Tibial artery (tissue), 4 donors: Measurements from ENCODE around the gene ITGA2.
A peak's percentile ranks its signal among the peaks of the same experiment; 100 is the strongest.

Source experiments
- DNase-seq, 2 donors: peaks; one replicate each; pipeline ENCODE4 v3.0.0-alpha.2; 2019
- H3K27ac ChIP-seq, 2 donors: fragments of 200-600 bp; sonication (generic) in 1 of 2; 1 replicate in 1 of 2; 2 replicates in 1 of 2; pipeline ENCODE4 v1.5.1; 2018 to 2019; ENCODE audit warnings: mild to moderate bottlenecking in 1 of 2
- H3K27me3 ChIP-seq, 2 donors: fragments of 200-600 bp; sonication (generic) in 1 of 2; one replicate each; pipeline versions ENCODE4 v1.5.1 to v1.6.0; 2016 to 2019
- H3K36me3 ChIP-seq, 3 donors: fragments of 200-600 bp; sonication (generic) in 2 of 3; one replicate each; pipeline ENCODE4 v1.5.1; 2016 to 2019; ENCODE audit warnings: mild to moderate bottlenecking in 2 of 3
- H3K4me1 ChIP-seq, 4 donors: fragments of 200-600 bp; sonication (generic) in 2 of 4; 1 replicate in 3 of 4; 2 replicates in 1 of 4; pipeline ENCODE4 v1.5.1; 2016 to 2019
- H3K4me3 ChIP-seq, 2 donors: fragments of 200-600 bp; sonication (generic) in 1 of 2; 1 replicate in 1 of 2; 2 replicates in 1 of 2; pipeline ENCODE4 v1.5.1; 2018 to 2019; ENCODE audit warnings: mild to moderate bottlenecking in 2 of 2
- H3K9me3 ChIP-seq, 3 donors: fragments of 200-600 bp; sonication (generic) in 1 of 3; one replicate each; pipeline ENCODE4 v1.5.1; 2016 to 2019
- intact Hi-C: fragments of 100-400 bp; cut with DNase I; formaldehyde crosslinking; loops from one replicate; pipeline ENCODE4 v1.15.0; 2023; ENCODE audit warnings: low total_unique reads
- TF ChIP-seq, protein P1 (sequence below), 2 experiments: fragments of 200-600 bp in 1 of 2; fragments of 450-650 bp in 1 of 2; IDR thresholded peaks; one replicate each; pipeline ENCODE4 v1.5.1; 2017 to 2019; ENCODE audit warnings: antibody characterized with exemption in 2 of 2, mild to moderate bottlenecking in 1 of 2, moderate library complexity in 1 of 2

Gene ITGA2

DNA sequence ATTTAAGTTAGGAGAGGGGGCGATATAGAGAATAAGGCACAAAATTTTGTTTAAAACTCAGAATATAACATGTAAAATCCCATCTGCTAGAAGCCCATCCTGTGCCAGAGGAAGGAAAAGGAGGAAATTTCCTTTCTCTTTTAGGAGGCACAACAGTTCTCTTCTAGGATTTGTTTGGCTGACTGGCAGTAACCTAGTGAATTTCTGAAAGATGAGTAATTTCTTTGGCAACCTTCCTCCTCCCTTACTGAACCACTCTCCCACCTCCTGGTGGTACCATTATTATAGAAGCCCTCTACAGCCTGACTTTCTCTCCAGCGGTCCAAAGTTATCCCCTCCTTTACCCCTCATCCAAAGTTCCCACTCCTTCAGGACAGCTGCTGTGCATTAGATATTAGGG, 102.1 kb downstream of the ITGA2 start:
- intact Hi-C loops = no loop called here
- H3K27ac ChIP-seq = peak overlapping the region in 1 of 2 donors; percentile 30
- TF ChIP-seq, protein P1, sequence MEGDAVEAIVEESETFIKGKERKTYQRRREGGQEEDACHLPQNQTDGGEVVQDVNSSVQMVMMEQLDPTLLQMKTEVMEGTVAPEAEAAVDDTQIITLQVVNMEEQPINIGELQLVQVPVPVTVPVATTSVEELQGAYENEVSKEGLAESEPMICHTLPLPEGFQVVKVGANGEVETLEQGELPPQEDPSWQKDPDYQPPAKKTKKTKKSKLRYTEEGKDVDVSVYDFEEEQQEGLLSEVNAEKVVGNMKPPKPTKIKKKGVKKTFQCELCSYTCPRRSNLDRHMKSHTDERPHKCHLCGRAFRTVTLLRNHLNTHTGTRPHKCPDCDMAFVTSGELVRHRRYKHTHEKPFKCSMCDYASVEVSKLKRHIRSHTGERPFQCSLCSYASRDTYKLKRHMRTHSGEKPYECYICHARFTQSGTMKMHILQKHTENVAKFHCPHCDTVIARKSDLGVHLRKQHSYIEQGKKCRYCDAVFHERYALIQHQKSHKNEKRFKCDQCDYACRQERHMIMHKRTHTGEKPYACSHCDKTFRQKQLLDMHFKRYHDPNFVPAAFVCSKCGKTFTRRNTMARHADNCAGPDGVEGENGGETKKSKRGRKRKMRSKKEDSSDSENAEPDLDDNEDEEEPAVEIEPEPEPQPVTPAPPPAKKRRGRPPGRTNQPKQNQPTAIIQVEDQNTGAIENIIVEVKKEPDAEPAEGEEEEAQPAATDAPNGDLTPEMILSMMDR (IDR thresholded peaks at IDR 0.05) = no peak
- peaks cover 0 to 21% (median 3%) of the 10 kb centered on the region in 4 donors for H3K4me1 ChIP-seq
- no peaks in the 10 kb centered on the region for H3K9me3 ChIP-seq
- H3K27me3 ChIP-seq = no peaks in the 10 kb centered on the region
- DNase-seq = no peak
- H3K36me3 ChIP-seq = no peaks in the 10 kb centered on the region
- H3K4me3 ChIP-seq = no peak overlapping the region

DNA sequence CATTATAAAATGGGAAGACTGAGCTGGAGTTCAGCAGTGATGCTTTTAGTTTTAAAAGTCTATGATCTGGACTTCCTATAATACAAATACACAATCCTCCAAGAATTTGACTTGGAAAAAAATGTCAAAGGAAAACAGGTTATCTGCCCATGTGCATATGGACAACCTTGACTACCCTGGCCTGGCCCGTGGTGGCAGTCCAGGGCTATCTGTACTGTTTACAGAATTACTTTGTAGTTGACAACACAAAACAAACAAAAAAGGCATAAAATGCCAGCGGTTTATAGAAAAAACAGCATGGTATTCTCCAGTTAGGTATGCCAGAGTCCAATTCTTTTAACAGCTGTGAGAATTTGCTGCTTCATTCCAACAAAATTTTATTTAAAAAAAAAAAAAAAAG, 103.1 kb downstream of the ITGA2 start:
- peaks cover 0 to 7% (median 6%) of the 10 kb centered on the region in 3 donors for H3K36me3 ChIP-seq
- intact Hi-C loops = no loop called here
- H3K9me3 ChIP-seq = no peaks in the 10 kb centered on the region
- peaks cover 0 to 21% (median 3%) of the 10 kb centered on the region in 4 donors for H3K4me1 ChIP-seq
- no peaks in the 10 kb centered on the region for H3K27me3 ChIP-seq
- DNase-seq = no peak
- H3K27ac ChIP-seq = peak overlapping the region in 1 of 2 donors; percentile 30
- TF ChIP-seq, protein P1 (IDR thresholded peaks at IDR 0.05) = no peak
- H3K4me3 ChIP-seq = no peak overlapping the region

DNA sequence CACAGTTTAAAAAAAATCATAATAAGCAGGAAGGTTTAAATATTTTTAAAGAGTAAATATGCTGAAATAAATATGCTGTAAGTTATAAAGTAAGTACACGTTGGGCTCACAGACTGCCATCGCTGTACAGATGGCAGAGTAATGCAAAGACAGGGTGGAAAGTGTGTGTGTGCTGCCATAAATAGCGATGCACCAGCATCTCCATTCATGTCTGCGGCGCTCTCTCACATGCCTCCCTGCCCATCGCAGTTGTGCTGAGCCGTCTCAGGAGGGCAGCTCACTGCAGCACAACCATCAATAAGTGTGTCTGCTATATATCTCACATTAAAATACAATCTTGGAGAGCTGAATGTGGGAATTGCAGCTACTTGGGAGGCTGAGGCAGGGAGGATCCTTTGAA, 106.1 kb downstream of the ITGA2 start:
- intact Hi-C loops = loop anchor here (5.0 kb wide), 1 partner anchor 148 kb away; no protein-coding TSS in a partner anchor
- H3K4me3 ChIP-seq = no peak overlapping the region
- no peaks in the 10 kb centered on the region for H3K27me3 ChIP-seq
- H3K36me3 ChIP-seq = peaks cover 15 to 28% (median 15%) of the 10 kb centered on the region in 3 donors
- H3K9me3 ChIP-seq = no peaks in the 10 kb centered on the region
- no peak for DNase-seq
- TF ChIP-seq, protein P1 (IDR thresholded peaks at IDR 0.05) = no peak
- no peak overlapping the region for H3K27ac ChIP-seq
- H3K4me1 ChIP-seq = peaks cover 0 to 32% (median 11%) of the 10 kb centered on the region in 4 donors

DNA sequence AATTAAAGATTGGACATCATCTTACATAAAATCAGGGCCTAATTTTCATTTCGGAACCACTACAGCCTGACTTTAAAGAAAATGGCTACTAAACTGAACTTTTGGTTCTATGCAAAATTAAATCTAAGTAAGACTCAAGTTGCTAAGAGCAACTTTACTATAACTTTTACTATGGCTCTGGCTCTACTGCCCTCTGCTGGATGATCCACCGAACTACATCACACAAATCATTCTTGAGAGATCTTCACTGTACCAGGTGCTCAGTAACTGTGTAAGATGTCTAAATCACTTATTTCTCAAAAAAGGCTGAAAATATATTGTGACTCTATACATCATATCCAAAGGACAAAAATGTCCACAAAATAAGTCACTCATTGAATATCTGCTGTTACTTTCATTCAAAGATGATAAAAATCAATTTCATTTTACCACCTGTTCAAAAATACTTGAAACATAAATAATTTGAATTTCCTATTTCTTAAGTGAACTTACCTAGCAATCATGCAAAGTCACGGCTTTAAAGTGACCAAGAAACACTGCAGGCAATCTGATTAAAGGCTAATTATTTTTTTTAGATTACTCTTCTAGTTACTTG, 106.9 kb downstream of the ITGA2 start:
- Histone ChIP-seq H3K4me3 (no peak overlapping the region), H3K4me1 (peaks cover 0 to 26% (median 10%) of the 10 kb centered on the region in 4 donors), H3K36me3 (peaks cover 15 to 34% (median 15%) of the 10 kb centered on the region in 3 donors), H3K27me3 (no peaks in the 10 kb centered on the region), H3K27ac (no peak overlapping the region), H3K9me3 (no peaks in the 10 kb centered on the region)
- peak; percentile 65 to 72 for DNase-seq
- intact Hi-C loops = loop anchor here (5.0 kb wide), 1 partner anchor 149 kb away; no protein-coding TSS in a partner anchor
- TF ChIP-seq, protein P1 (IDR thresholded peaks at IDR 0.05) = peak; percentile 82 to 85

DNA sequence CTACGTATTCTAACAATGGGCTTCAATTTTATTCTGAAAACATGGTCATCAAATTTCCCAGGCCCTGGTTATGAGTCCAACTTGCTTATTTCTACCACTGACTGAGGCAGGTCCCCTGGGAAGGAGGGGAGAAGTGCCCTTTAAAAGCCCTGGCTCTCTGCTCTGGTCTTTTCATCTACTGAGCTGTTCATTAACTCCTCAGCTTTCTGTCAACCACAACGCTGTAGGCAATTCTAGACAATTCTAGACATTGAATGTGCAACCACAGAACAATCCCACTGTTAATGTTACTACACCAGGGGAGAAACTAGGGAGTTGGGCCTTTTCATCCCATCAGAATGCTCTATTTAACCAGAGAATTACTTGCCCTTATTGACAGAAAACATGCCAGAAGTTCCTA, 110.4 kb downstream of the ITGA2 start:
- Histone ChIP-seq H3K36me3 (peaks cover 15 to 61% (median 21%) of the 10 kb centered on the region in 3 donors), H3K27ac (peak overlapping the region; percentile 18 to 59)
- intact Hi-C loops = loop anchor here (5.0 kb wide), 1 partner anchor 152 kb away; no protein-coding TSS in a partner anchor

More for the DNA sequence above, 110.4 kb downstream of the ITGA2 start:
- H3K4me3 ChIP-seq = no peak overlapping the region
- H3K4me1 ChIP-seq = peaks cover 0 to 17% (median 8%) of the 10 kb centered on the region in 4 donors
- no peak for DNase-seq
- H3K9me3 ChIP-seq = no peaks in the 10 kb centered on the region
- no peaks in the 10 kb centered on the region for H3K27me3 ChIP-seq
- TF ChIP-seq, protein P1 (IDR thresholded peaks at IDR 0.05) = no peak
